NCI-H2081 (cell line): ENCODE results near the gene SGCG.
"Not testable (repeated sequence)": the region's sequence is repeated elsewhere in the genome, so short reads cannot be mapped to it uniquely, and the experiment has no call there.

ENCODE experiments used
- DNase-seq, 2 experiments: peaks; one replicate each; lab custom pipeline; 2025; lab: John Stamatoyannopoulos, UW

Gene SGCG

GRCh38 chr13:23180711-23181110, at the start of gene SGCG:
TSS of gene SGCG (plus strand) at chr13:23180979. CDS start at chr13:23203695, 22,716 bp downstream.
- DNase-seq, result no peak

GRCh38 chr13:23134542-23134941, 46.2 kb upstream of the SGCG start:
- DNase-seq, result no peak

GRCh38 chr13:23140492-23140891, 40.3 kb upstream of the SGCG start:
- DNase-seq, result no peak

GRCh38 chr13:23141964-23142363, 38.8 kb upstream of the SGCG start:
- no peak for DNase-seq

- DNase-seq, result not testable (repeated sequence)
Measured at GRCh38 chr13:23142607-23143006, 38.2 kb upstream of the SGCG start.

GRCh38 chr13:23144431-23144830, 36.3 kb upstream of the SGCG start:
- no peak for DNase-seq

- no peak for DNase-seq
Measured at GRCh38 chr13:23146006-23146405, 34.8 kb upstream of the SGCG start.

- no peak for DNase-seq
Measured at GRCh38 chr13:23146811-23147625, 33.8 kb upstream of the SGCG start.

- DNase-seq, result no peak
Measured at GRCh38 chr13:23147827-23148226, 33.0 kb upstream of the SGCG start.

GRCh38 chr13:23157781-23158180, 23.0 kb upstream of the SGCG start:
- DNase-seq, result no peak

GRCh38 chr13:23159205-23159759, 21.5 kb upstream of the SGCG start:
- no peak for DNase-seq

GRCh38 chr13:23159760-23160637, 20.8 kb upstream of the SGCG start:
- no peak for DNase-seq

GRCh38 chr13:23160638-23161480, 19.9 kb upstream of the SGCG start:
- no peak for DNase-seq

GRCh38 chr13:23161481-23161825, 19.3 kb upstream of the SGCG start:
- DNase-seq, result no peak

GRCh38 chr13:23175920-23176319, 4.9 kb upstream of the SGCG start:
- DNase-seq, result no peak

GRCh38 chr13:23182142-23182541, 1.4 kb downstream of the SGCG start:
- no peak for DNase-seq

- DNase-seq, result no peak
Measured at GRCh38 chr13:23183292-23183691, 2.5 kb downstream of the SGCG start.

GRCh38 chr13:23185542-23185941, 4.8 kb downstream of the SGCG start:
- DNase-seq, result no peak

- DNase-seq, result no peak
Measured at GRCh38 chr13:23201870-23202269, 21.1 kb downstream of the SGCG start.

- DNase-seq, result no peak
Measured at GRCh38 chr13:23202383-23202782, 21.6 kb downstream of the SGCG start.

- DNase-seq, result no peak
Measured at GRCh38 chr13:23203516-23203915, 22.7 kb downstream of the SGCG start.

GRCh38 chr13:23205807-23206206, 25.0 kb downstream of the SGCG start:
- no peak for DNase-seq
